ENCODE measurements around the gene NAXE.
"Not testable (repeated sequence)": the region's sequence is repeated elsewhere in the genome, so short reads cannot be mapped to it uniquely, and the experiment has no call there.

Gene NAXE

DNA sequence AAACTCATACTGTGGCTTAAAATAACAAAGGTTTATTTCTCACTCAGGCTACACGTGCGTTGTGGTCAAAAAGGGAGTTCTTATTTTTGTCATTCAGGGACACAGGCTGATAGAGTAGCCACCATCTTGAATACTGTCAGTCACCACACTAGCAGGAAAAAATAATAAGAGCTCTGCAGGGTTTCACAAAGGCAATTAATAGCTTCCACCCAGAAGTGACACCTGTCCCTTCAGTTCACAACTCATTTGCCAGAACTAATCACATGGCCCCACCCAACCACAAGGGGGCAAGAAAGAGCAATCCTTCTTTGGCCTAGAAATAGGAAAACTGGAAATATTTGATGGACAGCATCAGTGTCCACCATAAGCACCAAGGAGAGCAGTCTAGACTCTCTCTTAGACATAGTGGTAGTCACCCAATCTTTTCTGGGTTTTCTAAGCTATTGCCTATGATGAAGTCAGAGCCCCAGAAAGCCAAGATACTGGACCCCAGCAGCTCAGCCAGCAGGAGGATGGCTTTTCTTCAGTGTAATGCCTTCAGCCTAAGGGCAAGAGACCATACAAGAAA lies 35.8 kb downstream of the NAXE start:
- Histone ChIP-seq H3K79me2 (ENCODE audit: low read length) (no peaks in the 10 kb centered on the region), H3K36me3 (replicated peaks; ENCODE audit: insufficient read depth, low read length) (no peaks in the 10 kb centered on the region), H3K27me3 (replicated peaks; ENCODE audit: insufficient read depth, low read length) (peaks cover 65% of the 10 kb centered on the region), H3K9me2 (replicated peaks; ENCODE audit: insufficient read depth, low read length) (no peaks in the 10 kb centered on the region), H3K4me1 (ENCODE audit: low read length) (peaks cover 14% of the 10 kb centered on the region), H3K9ac (ENCODE audit: low read length) (no peak overlapping the region), H3K27ac (ENCODE audit: low read length) (no peak overlapping the region), H3K9me3 (replicated peaks; ENCODE audit: insufficient read depth, low read length) (no peaks in the 10 kb centered on the region), H3K4me2 (ENCODE audit: low read depth, low read length) (peak overlapping the region; percentile 3; the same call in 1 of the 2 replicates), H3F3A (ENCODE audit: insufficient read depth, low read length) (peaks cover 5% of the 10 kb centered on the region; the same call in 1 of the 2 replicates), H4K20me1 (ENCODE audit: insufficient read depth, low read length) (0 out of 2 replicates have a peak, but pooled peaks cover 2% of the 10 kb centered on the region), H3K4me3 (ENCODE audit: low read length) (no peak overlapping the region), H2AFZ (ENCODE audit: low read length) (no peak overlapping the region)
- DNase-seq, result peak; percentile 78
- TF ChIP-seq EZH2phosphoT487 (IDR thresholded peaks at IDR 0.05; ENCODE audit: low read length) (no peak), CTCF (IDR thresholded peaks at IDR 0.05; ENCODE audit: low read length) (peak; percentile 88), EZH2 (optimal IDR thresholded peaks at IDR 0.05; ENCODE audit: low read depth, low read length) (no peak)

DNA sequence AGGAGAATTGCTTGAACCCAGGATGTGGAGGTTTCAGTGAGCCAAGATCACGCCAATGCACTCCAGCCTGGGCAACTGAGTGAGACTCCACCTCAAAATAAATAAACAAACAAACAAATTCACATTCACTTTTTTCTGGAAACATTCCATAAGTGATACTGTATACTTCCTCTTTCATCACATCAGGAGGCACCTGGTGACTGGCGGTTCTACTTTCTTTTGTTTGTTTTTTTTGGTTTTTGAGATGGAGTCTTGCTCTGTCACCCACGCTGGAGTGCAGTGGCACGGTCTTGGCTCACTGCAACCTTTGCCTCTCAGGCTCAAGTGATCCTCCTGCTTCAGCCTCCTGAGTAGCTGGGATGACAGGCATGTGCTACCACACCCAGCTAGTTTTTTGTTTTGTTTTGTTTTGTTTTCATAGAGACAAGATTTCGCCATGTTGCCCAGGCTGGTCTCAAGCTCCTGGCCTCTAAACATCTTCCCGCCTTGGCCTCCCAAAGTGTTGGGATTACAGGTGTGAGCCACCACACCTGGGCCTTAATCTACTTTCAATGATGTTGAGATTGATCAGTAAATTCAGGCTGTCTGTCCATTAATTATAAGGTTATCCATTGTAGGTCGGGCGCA lies 38.4 kb downstream of the NAXE start:
- peaks cover 5% of the 10 kb centered on the region; the same call in 1 of the 2 replicates for H3F3A ChIP-seq (ENCODE audit: insufficient read depth, low read length)
- TF ChIP-seq EZH2phosphoT487 (IDR thresholded peaks at IDR 0.05; ENCODE audit: low read length), result no peak
- no peak for TF ChIP-seq CTCF (IDR thresholded peaks at IDR 0.05; ENCODE audit: low read length)
- no peak for TF ChIP-seq EZH2 (optimal IDR thresholded peaks at IDR 0.05; ENCODE audit: low read depth, low read length)
- H3K9me3 ChIP-seq (replicated peaks; ENCODE audit: insufficient read depth, low read length), result no peaks in the 10 kb centered on the region
- H3K4me3 ChIP-seq (ENCODE audit: low read length), result no peak overlapping the region
- H3K4me2 ChIP-seq (ENCODE audit: low read depth, low read length), result no peak overlapping the region
- DNase-seq, result no peak
- H3K79me2 ChIP-seq (ENCODE audit: low read length), result no peaks in the 10 kb centered on the region
- H4K20me1 ChIP-seq (ENCODE audit: insufficient read depth, low read length), result no peaks in the 10 kb centered on the region
- no peak overlapping the region for H2AFZ ChIP-seq (ENCODE audit: low read length)
- no peak overlapping the region for H3K9ac ChIP-seq (ENCODE audit: low read length)
- H3K9me2 ChIP-seq (replicated peaks; ENCODE audit: insufficient read depth, low read length), result no peaks in the 10 kb centered on the region
- peaks cover 13% of the 10 kb centered on the region for H3K4me1 ChIP-seq (ENCODE audit: low read length)
- H3K36me3 ChIP-seq (replicated peaks; ENCODE audit: insufficient read depth, low read length), result no peaks in the 10 kb centered on the region
- no peak overlapping the region for H3K27ac ChIP-seq (ENCODE audit: low read length)
- peaks cover 48% of the 10 kb centered on the region for H3K27me3 ChIP-seq (replicated peaks; ENCODE audit: insufficient read depth, low read length)

DNA sequence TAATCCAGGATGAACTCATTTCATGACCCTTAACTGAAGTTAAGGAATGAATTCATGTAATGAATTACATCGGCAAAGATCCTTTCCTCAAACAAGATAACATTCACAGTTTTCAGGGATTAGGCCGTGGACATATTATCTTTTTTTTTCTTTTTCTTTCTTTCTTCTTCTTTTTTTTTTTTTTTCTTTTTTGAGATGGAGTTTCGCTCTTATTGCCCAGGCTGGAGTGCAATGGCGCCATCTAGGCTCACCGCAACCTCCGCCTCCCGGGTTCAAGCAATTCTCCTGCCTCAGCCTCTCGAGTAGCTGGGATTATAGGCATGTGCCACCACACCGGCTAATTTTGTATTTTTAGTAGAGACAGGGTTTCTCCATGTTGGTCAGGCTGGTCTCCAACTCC lies 39.6 kb downstream of the NAXE start:
- peaks cover 36% of the 10 kb centered on the region for H3K27me3 ChIP-seq (replicated peaks; ENCODE audit: insufficient read depth, low read length)
- H3K9me2 ChIP-seq (replicated peaks; ENCODE audit: insufficient read depth, low read length); H3K4me2 ChIP-seq (ENCODE audit: low read depth, low read length): not testable (repeated sequence)

GRCh38 chr1:156632355-156632754 lies 40.8 kb downstream of the NAXE start:
- no peak overlapping the region for H3K27ac ChIP-seq (ENCODE audit: low read length)
- no peaks in the 10 kb centered on the region for H3K9me3 ChIP-seq (replicated peaks; ENCODE audit: insufficient read depth, low read length)
- no peaks in the 10 kb centered on the region for H4K20me1 ChIP-seq (ENCODE audit: insufficient read depth, low read length)
- peaks cover 3% of the 10 kb centered on the region; the same call in 1 of the 2 replicates for H3K4me1 ChIP-seq (ENCODE audit: low read length)
- DNase-seq, result no peak
- H3F3A ChIP-seq (ENCODE audit: insufficient read depth, low read length), result peaks cover 2% of the 10 kb centered on the region; the same call in 1 of the 2 replicates
- H3K79me2 ChIP-seq (ENCODE audit: low read length), result no peaks in the 10 kb centered on the region
- no peak overlapping the region for H3K4me2 ChIP-seq (ENCODE audit: low read depth, low read length)
- peaks cover 29% of the 10 kb centered on the region for H3K27me3 ChIP-seq (replicated peaks; ENCODE audit: insufficient read depth, low read length)
- H2AFZ ChIP-seq (ENCODE audit: low read length), result no peak overlapping the region
- TF ChIP-seq EZH2 (optimal IDR thresholded peaks at IDR 0.05; ENCODE audit: low read depth, low read length) (no peak), EZH2phosphoT487 (IDR thresholded peaks at IDR 0.05; ENCODE audit: low read length) (no peak), CTCF (IDR thresholded peaks at IDR 0.05; ENCODE audit: low read length) (no peak)
- no peaks in the 10 kb centered on the region for H3K9me2 ChIP-seq (replicated peaks; ENCODE audit: insufficient read depth, low read length)
- H3K9ac ChIP-seq (ENCODE audit: low read length), result no peak overlapping the region
- H3K36me3 ChIP-seq (replicated peaks; ENCODE audit: insufficient read depth, low read length), result no peaks in the 10 kb centered on the region
- no peak overlapping the region for H3K4me3 ChIP-seq (ENCODE audit: low read length)

More for the DNA sequence above, 39.6 kb downstream of the NAXE start:
- not testable (repeated sequence) for H3K9me3 ChIP-seq (replicated peaks; ENCODE audit: insufficient read depth, low read length); H3K27ac ChIP-seq (ENCODE audit: low read length); H4K20me1 ChIP-seq (ENCODE audit: insufficient read depth, low read length); H3K9ac ChIP-seq (ENCODE audit: low read length); DNase-seq; H3K36me3 ChIP-seq (replicated peaks; ENCODE audit: insufficient read depth, low read length); H3F3A ChIP-seq (ENCODE audit: insufficient read depth, low read length); H3K4me3 ChIP-seq (ENCODE audit: low read length); H3K79me2 ChIP-seq (ENCODE audit: low read length); H3K4me1 ChIP-seq (ENCODE audit: low read length); H2AFZ ChIP-seq (ENCODE audit: low read length)

Data from MM.1S (cell line).